Measurements from ENCODE around the gene USP47. TPM values are rescaled to one million over a fixed set of nuclear protein-coding genes. Genes with fewer than 3 reads are reported as not detected.

Gene USP47
- total and polyA plus RNA-seq, 9 of the 15 experiments (the other 6 are each of a cell fraction or from before 2014, with no cell fraction given) = 13.1 to 63.6 (median 34.7) TPM

- TF ChIP-seq FOXO4 (CRISPR knock-in tag; IDR thresholded peaks at IDR 0.05) (no peak), ATF7 (IDR thresholded peaks at IDR 0.05) (peak; percentile 78), THRA (IDR thresholded peaks at IDR 0.05) (peak; percentile 54; the same call in 1 of the 2 replicates), ARID1B (IDR thresholded peaks at IDR 0.05) (peak; percentile 18; the same call in 1 of the 2 replicates), ATF1 (CRISPR knock-in tag; IDR thresholded peaks at IDR 0.05) (no peak), ATF1 (tag; IDR thresholded peaks at IDR 0.05) (0 out of 2 replicates have a peak, but pooled peaks have one; percentile 38), YY1 (IDR thresholded peaks at IDR 0.05; ENCODE audit: borderline replicate concordance in 1 of 3, control insufficient read depth in 1 of 3, extremely low read depth in 1 of 3, insufficient read depth in 3 of 3, insufficient read length in 1 of 3, insufficient replicate concordance in 2 of 3, low read depth in 1 of 3, low read length in 2 of 3) (peak in 1 of 3 experiments; percentile 73), CAMTA2 (CRISPR knock-in tag; conservative IDR thresholded peaks at IDR 0.05) (no peak), GTF3C2 (IDR thresholded peaks at IDR 0.05; ENCODE audit: borderline replicate concordance, extremely low read depth, insufficient read length) (no peak), SMAD4 (CRISPR knock-in tag; conservative IDR thresholded peaks at IDR 0.05) (0 out of 2 replicates have a peak, but pooled peaks have one; percentile 43), SNRNP70 (optimal IDR thresholded peaks at IDR 0.05; ENCODE audit: low read depth, low read length) (no peak), NCOA1 (IDR thresholded peaks at IDR 0.05; ENCODE audit: low read depth) (no peak), RCOR1 (IDR thresholded peaks at IDR 0.05; ENCODE audit: borderline replicate concordance in 1 of 2, low read depth in 2 of 2, low read length in 2 of 2) (0 out of 4 replicates have a peak, but pooled peaks of 1 of the 2 experiments have one; percentile 28), ESRRA (IDR thresholded peaks at IDR 0.05; ENCODE audit: borderline replicate concordance, low read depth) (peak; percentile 82), ZNF274 (IDR thresholded peaks at IDR 0.05; ENCODE audit: borderline replicate concordance, low read depth, low read length) (no peak), LEF1 (IDR thresholded peaks at IDR 0.05) (peak; percentile 93), CBFA2T3 (IDR thresholded peaks at IDR 0.05) (peak; percentile 19; the same call in 1 of the 2 replicates), TCFL5 (CRISPR knock-in tag; conservative IDR thresholded peaks at IDR 0.05) (no peak)
- TF ChIP-seq, protein P1, sequence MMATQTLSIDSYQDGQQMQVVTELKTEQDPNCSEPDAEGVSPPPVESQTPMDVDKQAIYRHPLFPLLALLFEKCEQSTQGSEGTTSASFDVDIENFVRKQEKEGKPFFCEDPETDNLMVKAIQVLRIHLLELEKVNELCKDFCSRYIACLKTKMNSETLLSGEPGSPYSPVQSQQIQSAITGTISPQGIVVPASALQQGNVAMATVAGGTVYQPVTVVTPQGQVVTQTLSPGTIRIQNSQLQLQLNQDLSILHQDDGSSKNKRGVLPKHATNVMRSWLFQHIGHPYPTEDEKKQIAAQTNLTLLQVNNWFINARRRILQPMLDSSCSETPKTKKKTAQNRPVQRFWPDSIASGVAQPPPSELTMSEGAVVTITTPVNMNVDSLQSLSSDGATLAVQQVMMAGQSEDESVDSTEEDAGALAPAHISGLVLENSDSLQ (IDR thresholded peaks at IDR 0.05) = peak; percentile 43
Observed at GRCh38 chr11:11814614-11815452, 26.9 kb upstream of the USP47 start (continued).
